AG09319 (cell line): ENCODE data around the gene ADGRG1.

Experiments used
- DNase-seq: peaks from one replicate; pipeline ENCODE4 v3.0.0-alpha.2; 2010; ENCODE audit warnings: low read depth; ENCODE audit errors: extremely low read depth
- CTCF ChIP-seq: IDR thresholded peaks from 2 replicates; pipeline ENCODE4 v1.5.1; 2011; ENCODE audit warnings: low read depth, mild to moderate bottlenecking, inconsistent platforms, low read length, moderate library complexity

Gene ADGRG1

GRCh38 chr16:57689762-57690558 is 61.5 kb downstream of the ADGRG1 start:
- no peak for DNase-seq
- no peak for TF ChIP-seq CTCF

GRCh38 chr16:57690782-57691471 is 62.5 kb downstream of the ADGRG1 start:
- no peak for TF ChIP-seq CTCF
- no peak for DNase-seq

GRCh38 chr16:57692636-57693035 is 64.2 kb downstream of the ADGRG1 start:
- no peak for TF ChIP-seq CTCF
- no peak for DNase-seq

GRCh38 chr16:57693550-57693949 is 65.1 kb downstream of the ADGRG1 start:
- no peak for TF ChIP-seq CTCF
- no peak for DNase-seq

- TF ChIP-seq CTCF = no peak
- no peak for DNase-seq
Observed at GRCh38 chr16:57694231-57694724, 65.8 kb downstream of the ADGRG1 start.

- TF ChIP-seq CTCF = no peak
- no peak for DNase-seq
Observed at GRCh38 chr16:57694725-57695679, 66.6 kb downstream of the ADGRG1 start, which contains the start of gene DRC7. DRC7 (plus strand) TSS chr16:57694806; CDS start chr16:57697950, 3,144 bp downstream.
